K562 (cell line): ENCODE data around the gene ABCC6. TPM values are rescaled to one million over a fixed set of nuclear protein-coding genes. Genes with fewer than 3 reads are reported as not detected.

ENCODE experiments used
- ATAC-seq: fragments of 200-7000 bp; cut with Tn5 transposase; 3 replicates; pipeline ENCODE4 v1.9.1; 2020; ENCODE audit warnings: moderate library complexity
- BruUV-seq: library from RNA; stranded (reverse); fragments of 400-500 nt; replicated peaks from 2 replicates; lab custom pipeline; 2021; lab: Mats Ljungman, UMichigan
- CTCF ChIA-PET: fragments of 300-600 bp; formaldehyde crosslinking; extraction: SDS; loops from one replicate; lab custom pipeline; 2021; ENCODE audit warnings: low intra/inter-chr PET ratio; lab: Yijun Ruan, JAX
- POLR2A ChIA-PET: fragments of 300-600, 350-650 bp; sonication (Branson Sonifier 250); formaldehyde crosslinking; extraction: SDS; loops from one replicate; lab custom pipeline; 2021; ENCODE audit warnings: antibody characterized with exemption, inconsistent platforms; lab: Yijun Ruan, JAX
- DNase-seq, 4 experiments: peaks; one replicate each; pipeline versions ENCODE4 v3.0.0 to v3.0.0-alpha.2; 2011 to 2018; ENCODE audit warnings: low spot score in 3 of 4, mixed read lengths in 3 of 4; ENCODE audit errors: extremely low read depth in 1 of 4
- FAIRE-seq: peaks from 2 replicates; lab custom pipeline; 2011; peaks lifted over from hg19 to GRCh38; lab: Jason Lieb, UNC
- H2AFZ ChIP-seq: 2 replicates; pipeline ENCODE4 v1.6.0; 2011; ENCODE audit warnings: low read depth, low read length, control low read depth, inconsistent platforms
- H3K27ac ChIP-seq: fragments of 200-600 bp; 3 replicates; pipeline ENCODE4 v1.8.0; 2011; ENCODE audit warnings: low read depth, mild to moderate bottlenecking, control low read depth, inconsistent platforms, low read length, moderate library complexity, mixed read lengths; ENCODE audit errors: extremely low read depth
- H3K27me3 ChIP-seq, 2 experiments: fragments of 300-600 bp in 1 of 2; 2 replicates in 1 of 2; 3 replicates in 1 of 2; pipeline versions ENCODE4 v1.6.0 to v1.8.0; 2011; ENCODE audit warnings: inconsistent platforms in 2 of 2, low read length in 2 of 2, mild to moderate bottlenecking in 1 of 2, mixed read lengths in 1 of 2, moderate library complexity in 1 of 2; ENCODE audit not compliant: control insufficient read depth in 2 of 2, insufficient read depth in 2 of 2
- H3K36me3 ChIP-seq: fragments of 300-600 bp; 3 replicates; pipeline ENCODE4 v1.8.0; 2011; ENCODE audit warnings: mild to moderate bottlenecking, low read length, inconsistent platforms; ENCODE audit not compliant: control insufficient read depth, insufficient read depth
- H3K4me1 ChIP-seq, 2 experiments: fragments of 200-600 bp in 1 of 2; replicated peaks in 1 of 2; 2 replicates in 1 of 2; 3 replicates in 1 of 2; pipeline versions ENCODE4 v1.5.1 to v1.8.0; 2011; ENCODE audit warnings: inconsistent platforms in 2 of 2, low read length in 2 of 2, mild to moderate bottlenecking in 1 of 2, mixed read lengths in 1 of 2, moderate library complexity in 1 of 2; ENCODE audit not compliant: control insufficient read depth in 2 of 2, insufficient read depth in 2 of 2
- H3K4me2 ChIP-seq: 2 replicates; pipeline ENCODE4 v1.6.1; 2011; ENCODE audit warnings: low read length, control low read depth, inconsistent platforms, mixed read lengths; ENCODE audit not compliant: insufficient read depth
- H3K4me3 ChIP-seq: fragments of 200-600 bp; sonication (generic), shearing (Covaris generic); 2 replicates; pipeline ENCODE4 v1.5.1; 2016; ENCODE audit warnings: control low read depth, inconsistent platforms
- H3K79me2 ChIP-seq: fragments of 200-600 bp; 3 replicates; pipeline ENCODE4 v1.8.0; 2011; ENCODE audit warnings: low read length, inconsistent platforms; ENCODE audit not compliant: control insufficient read depth, insufficient read depth
- H3K9ac ChIP-seq, 2 experiments: 2 replicates each; pipeline versions ENCODE4 v1.6.0 to v1.6.1; 2011; ENCODE audit warnings: low read depth in 2 of 2, low read length in 2 of 2, control low read depth in 1 of 2, inconsistent platforms in 1 of 2, mild to moderate bottlenecking in 1 of 2, mixed read lengths in 1 of 2; ENCODE audit not compliant: insufficient read depth in 1 of 2
- H3K9me1 ChIP-seq: one replicate; pipeline ENCODE4 v1.6.0; 2011; ENCODE audit warnings: inconsistent platforms, mild to moderate bottlenecking, low read length, moderate library complexity; ENCODE audit not compliant: control insufficient read depth, insufficient read depth
- H3K9me3 ChIP-seq: replicated peaks from 2 replicates; pipeline ENCODE4 v1.5.1; 2011; ENCODE audit warnings: low read depth, low read length, inconsistent platforms; ENCODE audit not compliant: control insufficient read depth, insufficient read depth
- H4K20me1 ChIP-seq: replicated peaks from 2 replicates; pipeline ENCODE4 v1.6.1; 2011; ENCODE audit warnings: low read length, inconsistent platforms, mixed read lengths; ENCODE audit not compliant: control insufficient read depth, insufficient read depth
- CREBBP ChIP-seq: IDR thresholded peaks from one replicate; pipeline ENCODE4 v1.6.1; 2012; ENCODE audit warnings: low read depth, mild to moderate bottlenecking, control low read depth, inconsistent platforms, low read length
- HEY1 ChIP-seq: fragments of 250-450 bp; sonication (Bioruptor Pico); IDR thresholded peaks from 2 replicates; pipeline ENCODE4 v1.5.0; 2020; ENCODE audit warnings: mild to moderate bottlenecking, moderate library complexity, borderline replicate concordance
- MECOM ChIP-seq: fragments of 250-450 bp; sonication (Bioruptor Pico); IDR thresholded peaks from 2 replicates; pipeline ENCODE4 v1.8.0; 2022; ENCODE audit warnings: inconsistent platforms
- NBN ChIP-seq: fragments of 450-650 bp; IDR thresholded peaks from 2 replicates; pipeline ENCODE4 v1.6.1; 2016; ENCODE audit warnings: low read depth, mild to moderate bottlenecking
- NR2C1 ChIP-seq, 2 experiments: fragments of 450-650 bp; IDR thresholded peaks; 2 replicates each; pipeline ENCODE4 v1.6.1; 2017; ENCODE audit warnings: mild to moderate bottlenecking in 2 of 2, antibody characterized with exemption in 1 of 2, inconsistent platforms in 1 of 2, missing compliant biosample characterization in 1 of 2, missing genetic modification characterization in 1 of 2
- PHB2 ChIP-seq: fragments of 450-650 bp; IDR thresholded peaks from 2 replicates; pipeline ENCODE4 v1.6.1; 2017; ENCODE audit warnings: low read depth
- PRMT5 ChIP-seq: sonication (generic); formaldehyde crosslinking; IDR thresholded peaks from 2 replicates; pipeline ENCODE4 v1.5.0; 2020; ENCODE audit warnings: missing genetic modification reagents
- RNF2 ChIP-seq: sonication (generic); IDR thresholded peaks from 2 replicates; pipeline ENCODE4 v1.6.1; 2016
- TFAP4 ChIP-seq: sonication (generic); formaldehyde crosslinking; IDR thresholded peaks from 2 replicates; pipeline ENCODE4 v1.8.0; 2022; ENCODE audit warnings: missing genetic modification reagents, mild to moderate bottlenecking, moderate library complexity, borderline replicate concordance
- THRAP3 ChIP-seq: fragments of 450-650 bp; IDR thresholded peaks from 2 replicates; pipeline ENCODE4 v1.6.1; 2016; ENCODE audit warnings: mild to moderate bottlenecking, inconsistent platforms, borderline replicate concordance
- ZBTB43 ChIP-seq: sonication (generic); formaldehyde crosslinking; IDR thresholded peaks from 2 replicates; pipeline ENCODE4 v1.8.0; 2023; ENCODE audit warnings: mild to moderate bottlenecking, missing genetic modification reagents
- ZFP1 ChIP-seq: fragments of 450-650 bp; formaldehyde crosslinking; IDR thresholded peaks from 2 replicates; pipeline ENCODE4 v1.4.0; 2020; ENCODE audit warnings: mild to moderate bottlenecking, mixed read lengths
- ZNF134 ChIP-seq: fragments of 250-450 bp; sonication (Bioruptor Pico); conservative IDR thresholded peaks from 2 replicates; pipeline ENCODE4 v1.4.0; 2020
- ZNF146 ChIP-seq: IDR thresholded peaks from one replicate; pipeline ENCODE4 v1.6.1; 2018; ENCODE audit warnings: missing compliant biosample characterization; ENCODE audit not compliant: unreplicated experiment
- ZNF512 ChIP-seq: IDR thresholded peaks from 2 replicates; pipeline ENCODE4 v1.6.1; 2016; ENCODE audit warnings: missing genetic modification characterization, missing compliant biosample characterization
- ZNF644 ChIP-seq: fragments of 200-800 bp; sonication (Bioruptor generic); IDR thresholded peaks from 2 replicates; pipeline ENCODE4 v1.6.1; 2016; ENCODE audit warnings: low read depth, missing genetic modification characterization, missing compliant biosample characterization
- WGBS: fragments of 100-300 bp; shearing (Covaris generic); methylation state at CpG from one replicate; pipeline ENCODE4 v1.1.6; 2016; ENCODE audit warnings: low coverage, mixed read lengths; ENCODE audit not compliant: insufficient coverage; ENCODE audit errors: missing lambda C conversion rate; 5-methylcytosine and 5-hydroxymethylcytosine counted together
- in situ Hi-C: fragments of 300-500 bp; cut with MboI; formaldehyde crosslinking; loops from 4 replicates; pipeline ENCODE4 v1.15.0; 2018; ENCODE audit warnings: inconsistent platforms, mixed read lengths
- intact Hi-C: fragments of 100-400 bp; cut with micrococcal nuclease; formaldehyde crosslinking; loops from 2 replicates; pipeline ENCODE4 v1.14.2; 2022
- polyA plus RNA-seq, 8 experiments: library from polyadenylated mRNA; depleted of rRNA in 4 of 8; stranded (reverse) in 5 of 8; unstranded in 3 of 8; fragments of >200 nt; fragmentation: Nextera tagmentation in 2 of 8; fragmentation: Illumina TruSeq in 1 of 8; extraction: Ambion mirVana in 2 of 8; extraction: Trizol in 1 of 8; gene quantifications; 2 replicates each; pipeline versions ENCODE4 v1.2.1 to v1.2.3, GENCODE V29; 2011 to 2014; ENCODE audit warnings: inconsistent platforms in 1 of 8, missing spikeins in 1 of 8
- total RNA-seq, 7 experiments: library from RNA; depleted of rRNA in 6 of 7; stranded (reverse); fragments of >200 nt in 6 of 7; fragmentation: Illumina TruSeq in 2 of 7; extraction: Trizol in 2 of 7; gene quantifications; 2 replicates each; pipeline versions ENCODE4 v1.2.1 to v1.2.3, GENCODE V29; 2011 to 2021; ENCODE audit warnings: low replicate concordance in 1 of 7

The ABCC6 gene
- total and polyA plus RNA-seq, 9 of the 15 experiments (the other 6 are each of a cell fraction or from before 2014, with no cell fraction given), result 0.03 to 0.46 (median 0.07) TPM; not detected in 4

- no peak for TF ChIP-seq PRMT5
- TF ChIP-seq CREBBP, result no peak
- no peak for TF ChIP-seq HEY1 (CRISPR knock-in tag)
- no peak for TF ChIP-seq RNF2
- TF ChIP-seq ZBTB43 (CRISPR knock-in tag), result no peak
- TF ChIP-seq MECOM (CRISPR knock-in tag), result no peak
- TF ChIP-seq ZNF134, result no peak
- TF ChIP-seq NBN, result no peak
These were observed 102.0 kb downstream of the ABCC6 start (continued) for GRCh38 chr16:16121185-16121727.

- Histone ChIP-seq H3K79me2 (no peaks in the 10 kb centered on the region), H3K27ac (peak overlapping the region; percentile 85), H3K4me2 (peak overlapping the region; percentile 61), H4K20me1 (no peaks in the 10 kb centered on the region), H3K4me3 (no peak overlapping the region), H3K9me1 (no peaks in the 10 kb centered on the region), H2AFZ (no peak overlapping the region; the same call in 1 of the 2 replicates), H3K9ac (peak overlapping the region; percentile 35 to 75; a peak in 3 of 4 replicates), H3K4me1 (peaks cover 14 to 18% of the 10 kb centered on the region in 2 experiments; a peak in 4 of 5 replicates), H3K9me3 (peaks cover 26% of the 10 kb centered on the region), H3K36me3 (peaks cover 83% of the 10 kb centered on the region), H3K27me3 (no peaks in the 10 kb centered on the region)
- DNase-seq (peak; percentile 72 to 82 (median 76)), FAIRE-seq (peak; percentile 87), ATAC-seq (peak; percentile 91)
- intact Hi-C loops, result no loop called here
- BruUV-seq, result no TSS peak
- CTCF ChIA-PET, result no interaction called here
- 35% methylated on average over 17 of the region's 17 CpGs for WGBS
- POLR2A ChIA-PET, result no interaction called here
- in situ Hi-C loops, result loop anchor here (5.0 kb wide), 1 partner anchor 243 kb away; no protein-coding TSS in a partner anchor
- TF ChIP-seq NBN, result no peak
- no peak for TF ChIP-seq ZNF512 (tag)
- no peak for TF ChIP-seq ZNF146
- no peak for TF ChIP-seq ZFP1 (CRISPR knock-in tag)
- peak; percentile 87 for TF ChIP-seq TFAP4
- no peak; the same call in 1 of the 2 replicates for TF ChIP-seq NR2C1 (IDR thresholded peaks at IDR 0.05)
- peak; percentile 50 for TF ChIP-seq NR2C1 (tag; IDR thresholded peaks at IDR 0.05)
- no peak for TF ChIP-seq THRAP3
- peak; percentile 58; the same call in 1 of the 2 replicates for TF ChIP-seq PHB2
- 0 out of 2 replicates have a peak, but pooled peaks have one; percentile 21 for TF ChIP-seq ZNF644
These were observed 102.7 kb downstream of the ABCC6 start for GRCh38 chr16:16120382-16121184.
